A549 (cell line): Measurements from ENCODE around the gene DIP2C.

Experiments used
- KDM5A ChIP-seq: fragments of 200-600 bp; sonication (generic); IDR thresholded peaks from 2 replicates; pipeline ENCODE4 v1.6.1; 2016; ENCODE audit warnings: antibody characterized with exemption, mild to moderate bottlenecking
- MYC ChIP-seq: IDR thresholded peaks from 2 replicates; pipeline ENCODE4 v1.6.1; 2012; ENCODE audit warnings: mild to moderate bottlenecking, inconsistent platforms, low read length, improper control_type of control experiment, borderline replicate concordance
- NPAS2 ChIP-seq: fragments of 250-450 bp; sonication (Bioruptor Pico); IDR thresholded peaks from 2 replicates; pipeline ENCODE4 v1.8.0; 2022; ENCODE audit warnings: mild to moderate bottlenecking, moderate library complexity, borderline replicate concordance
- POLR2A ChIP-seq: IDR thresholded peaks from 2 replicates; pipeline ENCODE4 v1.6.1; 2012; ENCODE audit warnings: mild to moderate bottlenecking, low read length
- RAD21 ChIP-seq, 2 experiments: fragments of >200 bp in 1 of 2; sonication (Bioruptor Twin) in 1 of 2; formaldehyde crosslinking in 1 of 2; IDR thresholded peaks in 1 of 2; conservative IDR thresholded peaks in 1 of 2; 2 replicates in 1 of 2; 3 replicates in 1 of 2; pipeline ENCODE4 v1.6.1; 2012 to 2018; ENCODE audit warnings: inconsistent platforms in 1 of 2
- ZFP36 ChIP-seq: fragments of 450-650 bp; IDR thresholded peaks from 2 replicates; pipeline ENCODE4 v1.6.1; 2014; ENCODE audit warnings: borderline replicate concordance; ENCODE audit not compliant: partially characterized antibody
- ZNF302 ChIP-seq: fragments of 250-450 bp; sonication (Bioruptor Pico); IDR thresholded peaks from 2 replicates; pipeline ENCODE4 v1.9.0; 2021; ENCODE audit warnings: inconsistent platforms, mild to moderate bottlenecking, moderate library complexity
- TF ChIP-seq, protein P1 (sequence below): fragments of >200 bp; sonication (Bioruptor Twin); formaldehyde crosslinking; IDR thresholded peaks from 3 replicates; pipeline ENCODE4 v1.5.1; 2016
- TF ChIP-seq, protein P2 (sequence below): IDR thresholded peaks from 2 replicates; pipeline ENCODE4 v1.6.1; 2012
- TF ChIP-seq, protein P3 (sequence below): fragments of 450-650 bp; IDR thresholded peaks from 2 replicates; pipeline ENCODE4 v1.6.1; 2014; ENCODE audit warnings: antibody characterized with exemption
- TF ChIP-seq, protein P4 (sequence below): fragments of 250-450 bp; sonication (Bioruptor Pico); IDR thresholded peaks from 2 replicates; pipeline ENCODE4 v1.5.0; 2021; ENCODE audit warnings: mild to moderate bottlenecking, moderate library complexity, borderline replicate concordance
- TF ChIP-seq, protein P5 (sequence below): IDR thresholded peaks from 2 replicates; pipeline ENCODE4 v1.6.1; 2012

DNA sequence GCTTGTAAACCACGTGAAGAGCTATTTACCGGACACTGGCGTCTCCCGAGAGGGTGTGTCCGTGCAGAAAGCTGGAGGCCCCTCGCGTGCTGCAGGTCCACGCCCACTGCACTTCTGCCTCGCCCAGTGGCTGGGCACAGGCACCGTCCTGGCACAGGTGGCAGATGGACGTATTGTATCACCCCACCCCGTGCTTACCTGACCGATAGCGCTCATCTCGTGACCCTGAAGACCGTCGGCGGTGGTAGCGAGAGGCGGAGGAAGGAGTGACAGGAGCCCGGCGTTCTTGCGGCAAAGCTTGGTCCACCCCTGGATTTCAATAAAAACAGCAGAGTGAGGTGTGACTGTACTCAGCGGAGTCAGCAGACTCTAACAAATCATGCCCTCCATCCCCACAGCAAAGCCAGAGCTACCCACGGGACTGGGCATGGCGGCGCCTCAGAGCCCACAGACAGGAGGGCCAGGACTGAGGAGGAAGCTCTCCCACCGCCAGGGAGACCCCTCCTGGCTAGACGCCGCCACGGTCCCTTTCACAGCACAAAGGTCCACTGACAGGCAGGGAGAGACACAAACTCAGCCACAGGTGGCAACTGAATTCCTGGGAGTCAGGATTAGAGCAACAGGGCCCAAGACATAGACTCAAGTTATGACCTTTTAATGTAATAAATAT is 217.1 kb downstream of the DIP2C start:
- TF ChIP-seq, protein P1, sequence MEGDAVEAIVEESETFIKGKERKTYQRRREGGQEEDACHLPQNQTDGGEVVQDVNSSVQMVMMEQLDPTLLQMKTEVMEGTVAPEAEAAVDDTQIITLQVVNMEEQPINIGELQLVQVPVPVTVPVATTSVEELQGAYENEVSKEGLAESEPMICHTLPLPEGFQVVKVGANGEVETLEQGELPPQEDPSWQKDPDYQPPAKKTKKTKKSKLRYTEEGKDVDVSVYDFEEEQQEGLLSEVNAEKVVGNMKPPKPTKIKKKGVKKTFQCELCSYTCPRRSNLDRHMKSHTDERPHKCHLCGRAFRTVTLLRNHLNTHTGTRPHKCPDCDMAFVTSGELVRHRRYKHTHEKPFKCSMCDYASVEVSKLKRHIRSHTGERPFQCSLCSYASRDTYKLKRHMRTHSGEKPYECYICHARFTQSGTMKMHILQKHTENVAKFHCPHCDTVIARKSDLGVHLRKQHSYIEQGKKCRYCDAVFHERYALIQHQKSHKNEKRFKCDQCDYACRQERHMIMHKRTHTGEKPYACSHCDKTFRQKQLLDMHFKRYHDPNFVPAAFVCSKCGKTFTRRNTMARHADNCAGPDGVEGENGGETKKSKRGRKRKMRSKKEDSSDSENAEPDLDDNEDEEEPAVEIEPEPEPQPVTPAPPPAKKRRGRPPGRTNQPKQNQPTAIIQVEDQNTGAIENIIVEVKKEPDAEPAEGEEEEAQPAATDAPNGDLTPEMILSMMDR = no peak
- TF ChIP-seq, protein P2, sequence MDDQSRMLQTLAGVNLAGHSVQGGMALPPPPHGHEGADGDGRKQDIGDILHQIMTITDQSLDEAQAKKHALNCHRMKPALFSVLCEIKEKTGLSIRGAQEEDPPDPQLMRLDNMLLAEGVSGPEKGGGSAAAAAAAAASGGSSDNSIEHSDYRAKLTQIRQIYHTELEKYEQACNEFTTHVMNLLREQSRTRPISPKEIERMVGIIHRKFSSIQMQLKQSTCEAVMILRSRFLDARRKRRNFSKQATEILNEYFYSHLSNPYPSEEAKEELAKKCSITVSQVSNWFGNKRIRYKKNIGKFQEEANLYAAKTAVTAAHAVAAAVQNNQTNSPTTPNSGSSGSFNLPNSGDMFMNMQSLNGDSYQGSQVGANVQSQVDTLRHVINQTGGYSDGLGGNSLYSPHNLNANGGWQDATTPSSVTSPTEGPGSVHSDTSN = no peak
- TF ChIP-seq ZFP36 (no peak), POLR2A (no peak), MYC (no peak), RAD21 (conservative IDR thresholded peaks at IDR 0.05 in 1 of 2, IDR thresholded peaks at IDR 0.05 in 1 of 2) (no peak), NPAS2 (no peak), ZNF302 (no peak), KDM5A (no peak)
- TF ChIP-seq, protein P3, sequence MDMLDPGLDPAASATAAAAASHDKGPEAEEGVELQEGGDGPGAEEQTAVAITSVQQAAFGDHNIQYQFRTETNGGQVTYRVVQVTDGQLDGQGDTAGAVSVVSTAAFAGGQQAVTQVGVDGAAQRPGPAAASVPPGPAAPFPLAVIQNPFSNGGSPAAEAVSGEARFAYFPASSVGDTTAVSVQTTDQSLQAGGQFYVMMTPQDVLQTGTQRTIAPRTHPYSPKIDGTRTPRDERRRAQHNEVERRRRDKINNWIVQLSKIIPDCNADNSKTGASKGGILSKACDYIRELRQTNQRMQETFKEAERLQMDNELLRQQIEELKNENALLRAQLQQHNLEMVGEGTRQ = no peak
- TF ChIP-seq, protein P4, sequence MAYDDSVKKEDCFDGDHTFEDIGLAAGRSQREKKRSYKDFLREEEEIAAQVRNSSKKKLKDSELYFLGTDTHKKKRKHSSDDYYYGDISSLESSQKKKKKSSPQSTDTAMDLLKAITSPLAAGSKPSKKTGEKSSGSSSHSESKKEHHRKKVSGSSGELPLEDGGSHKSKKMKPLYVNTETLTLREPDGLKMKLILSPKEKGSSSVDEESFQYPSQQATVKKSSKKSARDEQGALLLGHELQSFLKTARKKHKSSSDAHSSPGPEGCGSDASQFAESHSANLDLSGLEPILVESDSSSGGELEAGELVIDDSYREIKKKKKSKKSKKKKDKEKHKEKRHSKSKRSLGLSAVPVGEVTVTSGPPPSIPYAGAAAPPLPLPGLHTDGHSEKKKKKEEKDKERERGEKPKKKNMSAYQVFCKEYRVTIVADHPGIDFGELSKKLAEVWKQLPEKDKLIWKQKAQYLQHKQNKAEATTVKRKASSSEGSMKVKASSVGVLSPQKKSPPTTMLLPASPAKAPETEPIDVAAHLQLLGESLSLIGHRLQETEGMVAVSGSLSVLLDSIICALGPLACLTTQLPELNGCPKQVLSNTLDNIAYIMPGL (CRISPR knock-in tag) = no peak
- TF ChIP-seq, protein P5, sequence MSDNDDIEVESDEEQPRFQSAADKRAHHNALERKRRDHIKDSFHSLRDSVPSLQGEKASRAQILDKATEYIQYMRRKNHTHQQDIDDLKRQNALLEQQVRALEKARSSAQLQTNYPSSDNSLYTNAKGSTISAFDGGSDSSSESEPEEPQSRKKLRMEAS = no peak
